ENCODE data around the gene NSUN4. TPM values are rescaled to one million over a fixed set of nuclear protein-coding genes. Genes with fewer than 3 reads are reported as not detected.

The NSUN4 gene
- total RNA-seq, 4 donors from 2014 or later = 12.8 to 29.4 (median 18.0) TPM

- DNase-seq = no peak
- Histone ChIP-seq H3K27ac (peak overlapping the region in 2 of 4 donors; percentile 62 to 91), H3K4me1 (peaks cover 0 to 15% (median 0%) of the 10 kb centered on the region in 4 donors), H3K4me3 (peak overlapping the region; percentile 42 to 84 (median 55)), H3K36me3 (no peaks in the 10 kb centered on the region), H3K9me3 (peaks cover 0 to 11% (median 0%) of the 10 kb centered on the region in 4 donors), H3K27me3 (no peaks in the 10 kb centered on the region)
- TF ChIP-seq CTCF (IDR thresholded peaks at IDR 0.05) = no peak
- TF ChIP-seq POLR2A (IDR thresholded peaks at IDR 0.05) = no peak
These were observed 54.4 kb downstream of the NSUN4 start for GRCh38 chr1:46394872-46395465.

GRCh38 chr1:46396441-46397398 is 56.1 kb downstream of the NSUN4 start:
- H3K27me3 ChIP-seq = no peaks in the 10 kb centered on the region
- no peaks in the 10 kb centered on the region for H3K36me3 ChIP-seq
- TF ChIP-seq POLR2A (IDR thresholded peaks at IDR 0.05) = no peak
- no peak for TF ChIP-seq CTCF (IDR thresholded peaks at IDR 0.05)
- H3K9me3 ChIP-seq = peaks cover 0 to 11% (median 0%) of the 10 kb centered on the region in 4 donors
- H3K4me1 ChIP-seq = peaks cover 0 to 21% (median 0%) of the 10 kb centered on the region in 4 donors
- no peak overlapping the region for H3K4me3 ChIP-seq
- H3K27ac ChIP-seq = no peak overlapping the region
- DNase-seq = no peak

- H3K36me3 ChIP-seq = no peaks in the 10 kb centered on the region
- H3K4me3 ChIP-seq = no peak overlapping the region
- H3K4me1 ChIP-seq = peaks cover 0 to 29% (median 0%) of the 10 kb centered on the region in 4 donors
- TF ChIP-seq POLR2A (IDR thresholded peaks at IDR 0.05) (no peak), CTCF (IDR thresholded peaks at IDR 0.05) (no peak)
- H3K27me3 ChIP-seq = no peaks in the 10 kb centered on the region
- peaks cover 0 to under 1% (median 0%) of the 10 kb centered on the region in 4 donors for H3K9me3 ChIP-seq
- no peak overlapping the region for H3K27ac ChIP-seq
- DNase-seq = no peak
These were observed 58.7 kb downstream of the NSUN4 start for GRCh38 chr1:46399307-46399706.

GRCh38 chr1:46400421-46400820 is 59.8 kb downstream of the NSUN4 start:
- TF ChIP-seq CTCF (IDR thresholded peaks at IDR 0.05) (no peak), POLR2A (IDR thresholded peaks at IDR 0.05) (no peak)
- Histone ChIP-seq H3K36me3 (no peaks in the 10 kb centered on the region), H3K27ac (peak overlapping the region in 1 of 4 donors; percentile 39)

GRCh38 chr1:46401154-46401913 is 60.7 kb downstream of the NSUN4 start:
- H3K4me3 ChIP-seq = peak overlapping the region in 1 of 4 donors; percentile 9
- DNase-seq = no peak
- no peaks in the 10 kb centered on the region for H3K27me3 ChIP-seq
- H3K4me1 ChIP-seq = peaks cover 0 to 29% (median 0%) of the 10 kb centered on the region in 4 donors
- H3K27ac ChIP-seq = peak overlapping the region in 3 of 4 donors; percentile 52 to 82 (median 65)
- TF ChIP-seq POLR2A (IDR thresholded peaks at IDR 0.05) (no peak), CTCF (IDR thresholded peaks at IDR 0.05) (no peak)
- no peaks in the 10 kb centered on the region for H3K36me3 ChIP-seq
- no peaks in the 10 kb centered on the region for H3K9me3 ChIP-seq

More at GRCh38 chr1:46400421-46400820, 59.8 kb downstream of the NSUN4 start:
- Histone ChIP-seq H3K4me1 (peaks cover 0 to 29% (median 0%) of the 10 kb centered on the region in 4 donors), H3K27me3 (no peaks in the 10 kb centered on the region), H3K9me3 (no peaks in the 10 kb centered on the region), H3K4me3 (no peak overlapping the region)
- peak in 2 of 3 donors; percentile 67 to 70 for DNase-seq

Measured in Peyer's patch (tissue), 4 donors.